ENCODE measurements around the gene AKNA.

DNA sequence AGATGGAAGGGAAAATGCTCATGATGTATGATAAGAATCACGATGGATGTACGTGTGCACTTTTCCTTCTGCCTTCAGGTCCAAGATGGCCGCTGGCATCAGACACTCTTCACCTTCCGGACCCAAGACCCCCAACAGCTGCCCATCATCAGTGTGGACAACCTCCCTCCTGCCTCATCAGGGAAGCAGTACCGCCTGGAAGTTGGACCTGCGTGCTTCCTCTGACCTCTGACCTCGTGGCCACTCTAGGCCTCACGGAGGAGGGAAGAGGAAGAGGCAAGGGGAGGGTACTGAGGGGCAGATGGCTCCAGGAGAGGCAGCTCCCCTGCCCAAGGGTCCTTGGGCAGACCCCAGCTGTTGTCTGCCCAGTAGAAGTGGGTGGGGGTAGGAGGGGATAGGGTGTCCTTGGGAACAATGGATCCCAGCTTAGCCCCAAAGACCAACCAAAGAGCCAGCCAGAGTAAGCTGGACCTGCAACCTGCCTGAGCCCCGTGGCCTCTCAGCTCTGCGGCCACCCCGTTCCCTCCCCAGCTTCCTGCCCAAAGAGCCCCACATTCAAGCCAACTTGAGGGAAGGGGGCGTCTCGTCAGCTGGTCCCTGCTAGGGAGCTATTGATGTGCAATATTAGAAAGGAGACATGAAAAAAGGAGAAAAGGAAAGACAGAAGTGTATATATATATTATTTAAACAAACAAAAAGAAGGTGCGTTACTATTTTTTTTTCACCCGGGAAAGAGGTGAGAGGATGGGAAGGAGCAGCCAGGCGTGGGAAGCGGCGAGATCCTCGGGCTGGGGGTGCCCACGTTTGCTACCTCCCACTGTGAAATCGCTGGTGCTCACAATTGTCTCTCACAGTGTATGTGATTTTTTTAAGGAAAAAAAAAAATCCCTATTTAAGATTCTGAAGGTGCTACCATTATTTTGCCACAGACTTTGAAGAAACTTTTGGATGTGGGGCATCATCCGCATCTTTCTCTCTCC, 77.0 kb downstream of the AKNA start:
- TF ChIP-seq, protein P1, sequence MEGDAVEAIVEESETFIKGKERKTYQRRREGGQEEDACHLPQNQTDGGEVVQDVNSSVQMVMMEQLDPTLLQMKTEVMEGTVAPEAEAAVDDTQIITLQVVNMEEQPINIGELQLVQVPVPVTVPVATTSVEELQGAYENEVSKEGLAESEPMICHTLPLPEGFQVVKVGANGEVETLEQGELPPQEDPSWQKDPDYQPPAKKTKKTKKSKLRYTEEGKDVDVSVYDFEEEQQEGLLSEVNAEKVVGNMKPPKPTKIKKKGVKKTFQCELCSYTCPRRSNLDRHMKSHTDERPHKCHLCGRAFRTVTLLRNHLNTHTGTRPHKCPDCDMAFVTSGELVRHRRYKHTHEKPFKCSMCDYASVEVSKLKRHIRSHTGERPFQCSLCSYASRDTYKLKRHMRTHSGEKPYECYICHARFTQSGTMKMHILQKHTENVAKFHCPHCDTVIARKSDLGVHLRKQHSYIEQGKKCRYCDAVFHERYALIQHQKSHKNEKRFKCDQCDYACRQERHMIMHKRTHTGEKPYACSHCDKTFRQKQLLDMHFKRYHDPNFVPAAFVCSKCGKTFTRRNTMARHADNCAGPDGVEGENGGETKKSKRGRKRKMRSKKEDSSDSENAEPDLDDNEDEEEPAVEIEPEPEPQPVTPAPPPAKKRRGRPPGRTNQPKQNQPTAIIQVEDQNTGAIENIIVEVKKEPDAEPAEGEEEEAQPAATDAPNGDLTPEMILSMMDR (IDR thresholded peaks at IDR 0.05), result no peak
- no peak for TF ChIP-seq POLR2AphosphoS5 (IDR thresholded peaks at IDR 0.05; ENCODE audit: low read depth, low read length)
- no peak for TF ChIP-seq TEAD4 (IDR thresholded peaks at IDR 0.05; ENCODE audit: borderline replicate concordance, insufficient read depth)
- no peak for TF ChIP-seq EP300 (IDR thresholded peaks at IDR 0.05; ENCODE audit: borderline replicate concordance in 1 of 2, low read depth in 1 of 2, low read length in 1 of 2)
- no peak for TF ChIP-seq SIN3A (IDR thresholded peaks at IDR 0.05; ENCODE audit: borderline replicate concordance, low read depth, low read length)
- no peak for TF ChIP-seq JUND (IDR thresholded peaks at IDR 0.05)
- no peak for TF ChIP-seq MXI1 (IDR thresholded peaks at IDR 0.05; ENCODE audit: low read depth, low read length)
- no peak for TF ChIP-seq FOXM1 (IDR thresholded peaks at IDR 0.05; ENCODE audit: low read depth)
